HUES64 (cell line): Measurements from ENCODE around the gene HJURP.

Source experiments
- H3K27ac ChIP-seq: 2 replicates; pipeline ENCODE4 v1.7.0; 2013; ENCODE audit warnings: low read depth, low read length, inconsistent platforms
- H3K27me3 ChIP-seq: 2 replicates; pipeline ENCODE4 v1.6.1; 2013; ENCODE audit warnings: mild to moderate bottlenecking, low read length; ENCODE audit not compliant: insufficient read depth
- H3K36me3 ChIP-seq: 2 replicates; pipeline ENCODE4 v1.6.1; 2013; ENCODE audit warnings: mild to moderate bottlenecking, low read length; ENCODE audit not compliant: insufficient read depth
- H3K4me1 ChIP-seq: 2 replicates; pipeline ENCODE4 v1.6.1; 2013; ENCODE audit warnings: mild to moderate bottlenecking, low read length, moderate library complexity; ENCODE audit not compliant: insufficient read depth
- H3K4me3 ChIP-seq: 2 replicates; pipeline ENCODE4 v1.5.1; 2013; ENCODE audit warnings: mild to moderate bottlenecking, low read length, moderate library complexity
- H3K9ac ChIP-seq: 2 replicates; pipeline ENCODE4 v1.6.1; 2013; ENCODE audit warnings: mild to moderate bottlenecking, low read depth, low read length
- H3K9me3 ChIP-seq: 2 replicates; pipeline ENCODE4 v1.6.1; 2013; ENCODE audit warnings: low read depth, low read length; ENCODE audit not compliant: insufficient read depth
- WGBS: fragments of 150-250, 120-280 bp; methylation state at CpG from one replicate; pipeline ENCODE4 v1.1.7; 2013; ENCODE audit warnings: missing lambda C conversion rate; 5-methylcytosine and 5-hydroxymethylcytosine counted together

Gene HJURP

GRCh38 chr2:233865838-233866237, 11.5 kb upstream of the HJURP start:
- H3K27me3 ChIP-seq = peaks cover 7% of the 10 kb centered on the region; the same call in 1 of the 2 replicates

GRCh38 chr2:233862261-233862768, 8.0 kb upstream of the HJURP start:
- no peaks in the 10 kb centered on the region for H3K9me3 ChIP-seq
- H3K9ac ChIP-seq = no peak overlapping the region
- 70% methylated on average over 4 of the region's 4 CpGs for WGBS
- no peak overlapping the region for H3K27ac ChIP-seq
- H3K4me1 ChIP-seq = 0 out of 2 replicates have a peak, but pooled peaks cover 2% of the 10 kb centered on the region
- H3K27me3 ChIP-seq = no peaks in the 10 kb centered on the region
- no peak overlapping the region for H3K4me3 ChIP-seq
- peaks cover 19% of the 10 kb centered on the region for H3K36me3 ChIP-seq

More at GRCh38 chr2:233865838-233866237, 11.5 kb upstream of the HJURP start:
- Histone ChIP-seq H3K4me3 (no peak overlapping the region), H3K9ac (no peak overlapping the region), H3K36me3 (peaks cover 19% of the 10 kb centered on the region), H3K9me3 (peaks cover 10% of the 10 kb centered on the region; the same call in 1 of the 2 replicates), H3K27ac (no peak overlapping the region), H3K4me1 (0 out of 2 replicates have a peak, but pooled peaks cover 2% of the 10 kb centered on the region)
- 96% methylated on average over 3 of the region's 3 CpGs for WGBS

- H3K4me3 ChIP-seq = no peak overlapping the region
- H3K36me3 ChIP-seq = no peaks in the 10 kb centered on the region
- 0 out of 2 replicates have a peak, but pooled peaks cover 7% of the 10 kb centered on the region for H3K4me1 ChIP-seq
- no peak overlapping the region for H3K27ac ChIP-seq
- WGBS = 89% methylated on average over 4 of the region's 4 CpGs
- H3K9ac ChIP-seq = no peak overlapping the region
- H3K9me3 ChIP-seq = no peaks in the 10 kb centered on the region
- H3K27me3 ChIP-seq = no peaks in the 10 kb centered on the region
These were observed 4.0 kb upstream of the HJURP start for GRCh38 chr2:233858331-233858730.

GRCh38 chr2:233857511-233858141, 3.3 kb upstream of the HJURP start:
- H3K27ac ChIP-seq = no peak overlapping the region
- H3K9me3 ChIP-seq = no peaks in the 10 kb centered on the region
- 69% methylated on average over 9 of the region's 9 CpGs for WGBS
- H3K4me1 ChIP-seq = peaks cover 14% of the 10 kb centered on the region; the same call in 1 of the 2 replicates
- H3K27me3 ChIP-seq = no peaks in the 10 kb centered on the region
- H3K9ac ChIP-seq = no peak overlapping the region
- no peak overlapping the region for H3K4me3 ChIP-seq
- H3K36me3 ChIP-seq = peaks cover 7% of the 10 kb centered on the region

GRCh38 chr2:233856184-233856583, 1.8 kb upstream of the HJURP start:
- Histone ChIP-seq H3K27me3 (no peaks in the 10 kb centered on the region), H3K4me3 (no peak overlapping the region), H3K9me3 (no peaks in the 10 kb centered on the region), H3K9ac (no peak overlapping the region), H3K36me3 (peaks cover 21% of the 10 kb centered on the region), H3K4me1 (peaks cover 15% of the 10 kb centered on the region; the same call in 1 of the 2 replicates), H3K27ac (no peak overlapping the region)
- 94% methylated on average over 5 of the region's 5 CpGs for WGBS

DNA sequence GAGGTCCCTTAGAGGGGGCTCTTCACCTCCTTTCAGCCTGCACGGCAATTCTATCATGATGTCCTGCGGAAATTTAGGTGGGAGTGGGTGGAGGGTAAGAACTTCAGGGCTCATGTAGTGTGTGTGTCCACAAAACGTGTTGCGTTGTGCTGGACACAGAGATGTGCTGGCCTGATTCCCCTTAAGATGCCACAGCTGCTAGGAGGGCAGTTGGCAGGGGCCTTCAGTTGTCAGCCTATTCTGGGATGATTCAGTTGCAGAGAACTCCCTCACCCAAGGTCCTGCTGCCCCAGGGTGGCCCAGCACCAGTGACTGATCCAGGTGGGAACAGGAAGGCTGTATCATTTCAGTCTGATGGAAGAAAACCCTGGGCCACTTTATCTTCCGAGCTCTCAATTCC, 1.0 kb upstream of the HJURP start:
- H3K27ac ChIP-seq = no peak overlapping the region
- peaks cover 15% of the 10 kb centered on the region; the same call in 1 of the 2 replicates for H3K4me1 ChIP-seq
- no peaks in the 10 kb centered on the region for H3K9me3 ChIP-seq
- no peaks in the 10 kb centered on the region for H3K27me3 ChIP-seq
- H3K36me3 ChIP-seq = peaks cover 30% of the 10 kb centered on the region
- no peak overlapping the region for H3K9ac ChIP-seq
- peak overlapping the region; percentile 67 for H3K4me3 ChIP-seq
- WGBS = 94% methylated on average over 5 of the region's 5 CpGs

DNA sequence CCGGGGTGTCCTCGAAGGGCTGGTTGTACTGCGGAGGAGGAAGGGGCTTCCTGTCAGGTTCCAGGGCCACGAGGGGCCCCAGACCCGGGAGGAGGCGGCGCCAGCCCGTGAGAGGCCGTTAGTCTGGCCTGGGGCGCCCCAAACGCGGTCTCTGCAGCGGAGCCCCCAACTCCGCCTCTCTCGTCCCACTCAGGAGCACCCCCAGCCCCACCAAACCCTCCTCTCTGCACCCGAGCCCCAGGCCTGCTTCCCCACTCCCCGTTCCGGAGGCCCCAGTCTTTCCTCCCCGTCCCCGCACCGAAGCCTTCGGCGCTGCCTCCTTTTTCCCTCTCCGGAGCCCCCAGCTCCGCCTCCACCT, 473 bp downstream of the HJURP start:
- Histone ChIP-seq H3K4me1 (peaks cover 15% of the 10 kb centered on the region; the same call in 1 of the 2 replicates), H3K9ac (peak overlapping the region; percentile 88), H3K9me3 (no peaks in the 10 kb centered on the region), H3K4me3 (peak overlapping the region; percentile 67), H3K27ac (peak overlapping the region; percentile 44; the same call in 1 of the 2 replicates), H3K36me3 (peaks cover 44% of the 10 kb centered on the region), H3K27me3 (no peaks in the 10 kb centered on the region)
- under 1% methylated on average over 25 of the region's 25 CpGs for WGBS

- WGBS = 32% methylated on average over 8 of the region's 8 CpGs
- H3K9me3 ChIP-seq = no peaks in the 10 kb centered on the region
- no peaks in the 10 kb centered on the region for H3K27me3 ChIP-seq
- peak overlapping the region; percentile 88 for H3K9ac ChIP-seq
- H3K4me3 ChIP-seq = peak overlapping the region; percentile 67
- H3K27ac ChIP-seq = no peak overlapping the region
- peaks cover 50% of the 10 kb centered on the region for H3K36me3 ChIP-seq
- peaks cover 15% of the 10 kb centered on the region; the same call in 1 of the 2 replicates for H3K4me1 ChIP-seq
These were observed 982 bp downstream of the HJURP start for GRCh38 chr2:233853353-233853752.

GRCh38 chr2:233852056-233852455, 2.3 kb downstream of the HJURP start:
- Histone ChIP-seq H3K4me3 (peak overlapping the region; percentile 67; the same call in 1 of the 2 replicates), H3K9me3 (no peaks in the 10 kb centered on the region), H3K27me3 (no peaks in the 10 kb centered on the region), H3K27ac (no peak overlapping the region), H3K9ac (no peak overlapping the region), H3K36me3 (peaks cover 63% of the 10 kb centered on the region), H3K4me1 (peaks cover 15% of the 10 kb centered on the region; the same call in 1 of the 2 replicates)
- 83% methylated on average over 3 of the region's 3 CpGs for WGBS

DNA sequence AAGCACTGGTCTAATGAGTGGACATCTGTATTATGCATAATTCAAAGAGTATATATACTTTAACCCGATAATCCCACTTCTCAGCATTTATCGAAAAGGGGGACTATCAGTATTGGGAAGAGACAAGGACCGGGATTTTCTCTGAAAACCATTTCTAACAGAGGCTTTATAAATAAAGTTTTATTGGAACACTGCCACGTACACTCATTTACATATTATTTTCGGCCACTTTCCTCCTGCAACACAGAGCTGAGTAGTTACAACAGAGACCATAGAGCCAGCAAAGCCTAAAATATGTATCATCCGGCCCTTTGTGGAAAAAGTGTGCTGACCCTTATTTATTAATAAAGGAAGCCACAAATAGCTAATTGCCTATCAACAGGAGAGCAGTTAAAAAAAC, 3.2 kb downstream of the HJURP start:
- Histone ChIP-seq H3K4me1 (peaks cover 15% of the 10 kb centered on the region; the same call in 1 of the 2 replicates), H3K4me3 (no peak overlapping the region), H3K27ac (no peak overlapping the region), H3K9me3 (no peaks in the 10 kb centered on the region), H3K27me3 (no peaks in the 10 kb centered on the region), H3K9ac (no peak overlapping the region), H3K36me3 (peaks cover 71% of the 10 kb centered on the region)
- 86% methylated on average over 3 of the region's 6 CpGs for WGBS

- H3K27me3 ChIP-seq = no peaks in the 10 kb centered on the region
- 95% methylated on average over 7 of the region's 7 CpGs for WGBS
- H3K27ac ChIP-seq = no peak overlapping the region
- H3K36me3 ChIP-seq = peaks cover 76% of the 10 kb centered on the region
- peaks cover 15% of the 10 kb centered on the region; the same call in 1 of the 2 replicates for H3K4me1 ChIP-seq
- H3K9ac ChIP-seq = no peak overlapping the region
- H3K4me3 ChIP-seq = no peak overlapping the region
- H3K9me3 ChIP-seq = no peaks in the 10 kb centered on the region
These were observed 3.6 kb downstream of the HJURP start for GRCh38 chr2:233850745-233851144.
